Stimulated activated CD8-positive, alpha-beta memory T cell treated with anti-CD3 and anti-CD28 coated beads, Interleukin-15, amount 100 ng/mL, for 24 hours (primary cell): ENCODE measurements around the gene SDF4.
"Not testable (repeated sequence)": the region's sequence is repeated elsewhere in the genome, so short reads cannot be mapped to it uniquely, and the experiment has no call there.

Source experiments
- DNase-seq: peaks from one replicate; pipeline ENCODE4 v3.0.0-alpha.2; 2020; ENCODE audit warnings: low read depth

SDF4 gene

GRCh38 chr1:1199141-1199960 lies 32.5 kb downstream of the SDF4 start:
- DNase-seq, result no peak

DNA sequence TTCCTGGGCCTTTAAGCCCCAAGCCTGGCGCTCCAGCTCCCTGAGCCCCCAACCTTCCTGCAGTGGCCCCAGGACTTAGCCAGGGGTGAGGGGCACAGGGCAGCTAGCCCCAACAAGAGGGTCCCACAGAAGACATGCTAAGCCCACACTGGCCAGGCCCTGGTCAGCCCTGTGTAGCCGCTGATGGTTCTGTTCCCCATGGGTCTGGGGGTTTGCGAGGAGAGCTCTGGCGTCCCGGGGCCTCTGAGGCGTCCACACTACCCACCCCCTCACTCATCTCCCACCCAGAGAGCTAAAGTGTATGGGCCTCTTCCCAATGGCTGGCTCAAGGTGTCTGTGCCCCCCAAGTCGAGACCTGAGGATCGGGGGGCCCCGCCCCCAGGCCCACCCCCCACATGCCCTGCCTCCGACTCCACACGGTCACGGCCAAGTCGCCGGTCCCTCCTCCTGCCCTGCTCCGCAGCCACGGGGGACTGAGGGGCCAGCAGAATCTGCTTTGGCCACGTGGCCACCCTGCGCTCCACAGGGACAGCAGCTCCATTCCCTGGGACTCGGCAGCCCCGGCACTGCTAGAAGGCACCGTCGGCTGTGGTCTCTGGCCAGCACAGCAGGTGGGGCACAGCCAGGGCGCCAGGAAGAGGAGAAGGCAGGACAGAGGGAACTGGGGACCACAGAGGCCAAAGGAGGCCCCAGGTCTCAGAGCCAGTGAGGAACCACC lies 33.2 kb downstream of the SDF4 start:
- no peak for DNase-seq

DNA sequence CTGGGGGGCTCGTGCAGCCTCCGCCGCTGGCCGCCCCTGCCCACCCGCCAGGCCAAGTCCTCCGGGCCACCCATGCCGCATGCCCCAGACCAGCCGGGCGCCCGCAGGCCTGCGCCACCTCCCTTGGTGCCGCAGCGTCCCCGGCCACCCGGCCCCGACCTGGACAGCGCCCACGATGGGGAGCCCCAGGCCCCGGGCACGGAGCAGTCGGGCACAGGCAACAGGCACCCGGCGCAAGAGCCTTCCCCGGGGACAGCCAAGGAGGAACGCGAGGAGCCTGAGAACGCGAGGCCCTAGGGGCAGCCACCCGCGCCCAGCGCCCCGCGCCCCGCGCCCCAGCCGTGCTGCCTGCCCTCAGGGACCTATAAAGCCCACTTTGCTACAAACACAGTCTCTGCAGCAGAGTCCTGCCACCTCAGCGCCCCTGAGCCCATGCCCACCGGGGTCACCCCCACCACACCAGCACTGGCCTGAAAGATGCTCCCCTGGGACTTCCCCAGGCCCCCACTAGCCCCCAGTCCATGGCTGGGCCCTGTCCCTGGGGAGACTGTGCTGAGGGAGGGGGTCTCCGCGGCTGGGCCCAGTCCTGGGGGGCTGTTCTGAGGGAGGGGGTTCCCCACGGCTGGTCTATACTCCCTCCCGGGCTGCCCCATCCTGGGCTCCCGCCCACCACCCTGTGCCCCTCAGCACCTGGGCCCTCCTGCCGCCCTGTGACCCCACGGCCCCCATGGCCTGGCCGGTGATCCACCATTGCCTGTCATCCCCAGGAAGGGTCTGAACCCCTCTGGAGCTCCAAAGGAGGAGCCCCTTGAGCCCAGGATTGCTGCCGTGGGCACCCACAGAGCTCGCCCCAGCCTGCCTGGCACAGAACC lies 34.0 kb downstream of the SDF4 start:
- DNase-seq, result no peak

DNA sequence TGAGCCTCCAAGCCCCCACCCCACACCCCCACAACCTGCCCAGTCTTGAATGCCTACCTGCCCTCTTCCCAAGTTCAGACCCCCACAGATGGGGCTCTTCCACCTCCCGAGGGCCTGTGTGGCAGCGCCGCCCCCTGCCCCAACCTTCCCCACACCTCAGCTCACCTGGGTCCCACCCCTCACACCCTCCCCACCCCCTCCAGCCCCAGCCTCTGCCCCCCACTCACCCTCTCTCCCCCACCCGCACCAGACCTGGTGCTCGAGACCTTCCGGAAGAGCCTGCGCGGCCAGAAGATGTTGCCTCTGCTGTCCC lies 34.7 kb downstream of the SDF4 start:
- DNase-seq, result no peak

- no peak for DNase-seq
These were observed 35.2 kb downstream of the SDF4 start for GRCh38 chr1:1196431-1197187.

DNA sequence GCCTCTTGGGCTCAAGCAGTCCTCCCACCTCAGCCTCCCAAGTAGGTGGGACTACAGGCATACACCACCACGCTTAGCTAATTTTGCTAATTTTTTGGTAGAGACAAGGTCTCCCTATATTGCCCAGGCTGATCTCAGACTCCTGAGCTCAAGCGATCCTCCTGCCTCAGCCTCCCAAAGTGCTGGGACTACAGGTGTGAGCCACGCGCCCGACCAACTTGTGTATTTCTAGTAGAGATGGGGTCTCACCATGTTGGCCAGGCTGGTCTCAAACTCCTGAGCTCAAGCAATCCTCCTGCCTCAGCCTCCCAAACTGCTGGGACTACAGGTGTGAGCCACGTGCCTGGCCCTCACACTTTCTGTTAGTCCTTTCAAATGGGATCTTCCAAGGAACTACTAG lies 36.1 kb downstream of the SDF4 start:
- not testable (repeated sequence) for DNase-seq

GRCh38 chr1:1194723-1195122 lies 37.1 kb downstream of the SDF4 start:
- no peak for DNase-seq

DNA sequence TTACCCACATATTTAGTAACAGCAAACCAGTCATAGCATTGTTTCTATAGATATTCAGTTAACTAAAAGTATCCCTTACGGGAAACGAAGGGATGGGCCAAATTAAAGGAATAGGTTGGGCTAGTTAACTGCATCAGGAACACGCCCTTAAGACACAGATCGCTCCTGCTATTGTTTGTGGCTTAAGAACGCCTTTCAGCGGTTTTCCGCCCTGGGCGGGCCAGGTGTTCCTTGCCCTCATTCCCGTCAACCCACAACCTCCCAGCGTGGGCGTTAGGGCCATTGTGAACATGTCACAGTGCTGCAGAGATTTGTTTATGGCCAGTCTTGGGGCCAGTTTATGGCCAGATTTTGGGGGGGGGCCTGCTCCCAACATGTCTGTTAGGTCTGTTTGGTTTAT lies 40.1 kb downstream of the SDF4 start:
- DNase-seq, result no peak

DNA sequence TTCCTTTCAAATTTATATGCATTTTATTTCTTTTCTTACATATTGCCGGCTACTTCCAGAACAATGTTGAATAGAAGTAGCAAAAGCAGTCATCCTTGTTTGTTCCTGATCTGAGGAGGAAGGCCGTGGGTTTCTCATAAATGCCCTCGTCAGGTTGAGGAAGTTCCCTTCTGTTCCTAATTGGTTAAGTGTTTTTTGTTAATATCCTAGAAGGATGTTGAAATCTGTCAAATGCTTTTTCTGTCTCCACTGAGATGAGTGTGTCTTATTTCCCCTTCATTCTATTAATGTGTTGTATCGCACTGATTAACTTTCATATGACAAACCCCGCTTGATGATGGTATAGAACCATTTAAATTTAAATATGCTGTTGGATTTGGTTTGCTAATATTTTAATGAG lies 42.7 kb downstream of the SDF4 start:
- DNase-seq, result no peak

- no peak for DNase-seq
These were observed 43.9 kb downstream of the SDF4 start for GRCh38 chr1:1187938-1188337.

- DNase-seq, result no peak
These were observed 46.6 kb downstream of the SDF4 start for GRCh38 chr1:1185101-1185765.

- no peak for DNase-seq
These were observed 47.7 kb downstream of the SDF4 start for GRCh38 chr1:1183833-1184775.

DNA sequence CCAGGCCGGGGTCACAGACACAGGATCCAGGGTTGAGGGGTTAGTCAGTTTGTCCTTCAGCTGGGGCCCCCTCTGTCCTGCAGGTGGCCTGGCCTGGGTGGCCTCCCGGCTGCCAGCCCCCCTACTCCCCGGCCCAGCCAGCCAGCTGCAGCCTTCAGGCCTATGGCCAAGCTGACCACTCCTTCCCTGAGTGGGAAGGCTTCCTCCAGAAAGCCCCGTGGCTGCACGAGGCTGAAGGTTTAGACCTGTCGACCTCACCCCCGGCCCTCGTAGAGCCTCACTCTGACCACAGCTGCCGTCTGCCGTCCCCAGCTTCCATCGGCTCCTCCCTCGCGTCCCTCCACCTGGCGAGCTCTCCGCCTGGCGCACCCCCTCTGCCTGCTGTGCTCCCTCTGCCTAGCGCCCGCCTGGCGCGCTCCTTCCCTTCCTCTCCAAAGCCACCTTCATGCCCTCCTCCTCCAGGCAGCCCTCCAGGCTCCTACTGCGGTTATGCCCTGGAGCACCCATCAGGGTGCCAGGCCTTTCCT lies 48.5 kb downstream of the SDF4 start:
- no peak for DNase-seq

DNA sequence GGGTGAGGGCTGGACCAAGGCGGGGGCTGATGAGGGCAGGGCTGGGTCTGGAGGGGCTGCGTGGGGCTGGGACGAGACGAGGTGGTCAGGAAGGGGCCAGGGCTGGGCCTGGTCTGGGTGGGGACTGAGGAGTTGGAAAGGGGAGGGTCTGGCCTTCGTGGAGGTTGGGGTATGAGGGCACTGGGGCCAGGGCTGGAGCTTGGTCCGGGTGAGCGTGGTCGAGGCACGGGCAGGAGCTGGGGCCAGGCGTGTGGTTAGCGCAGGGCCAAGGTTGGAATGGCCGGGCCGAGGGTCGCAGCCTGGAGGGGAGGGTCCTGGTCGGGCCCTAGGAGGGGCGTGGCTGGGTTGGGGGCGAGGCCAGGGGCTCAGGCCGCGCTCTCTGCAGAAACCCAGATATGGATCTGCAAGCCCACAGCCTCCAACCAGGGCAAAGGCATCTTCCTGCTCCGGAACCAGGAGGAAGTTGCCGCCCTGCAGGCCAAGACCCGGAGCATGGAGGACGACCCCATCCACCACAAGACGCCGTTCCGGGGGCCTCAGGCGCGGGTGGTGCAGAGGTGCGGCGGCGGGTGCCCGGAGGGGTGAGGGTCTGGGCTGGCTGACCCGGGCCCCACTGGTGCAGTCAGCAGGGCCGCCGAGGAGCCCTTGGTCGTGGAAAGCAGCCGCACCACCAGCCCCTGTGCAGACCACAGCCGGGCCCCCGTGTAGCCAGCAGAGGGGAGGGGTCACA lies 49.1 kb downstream of the SDF4 start:
- DNase-seq, result no peak

DNA sequence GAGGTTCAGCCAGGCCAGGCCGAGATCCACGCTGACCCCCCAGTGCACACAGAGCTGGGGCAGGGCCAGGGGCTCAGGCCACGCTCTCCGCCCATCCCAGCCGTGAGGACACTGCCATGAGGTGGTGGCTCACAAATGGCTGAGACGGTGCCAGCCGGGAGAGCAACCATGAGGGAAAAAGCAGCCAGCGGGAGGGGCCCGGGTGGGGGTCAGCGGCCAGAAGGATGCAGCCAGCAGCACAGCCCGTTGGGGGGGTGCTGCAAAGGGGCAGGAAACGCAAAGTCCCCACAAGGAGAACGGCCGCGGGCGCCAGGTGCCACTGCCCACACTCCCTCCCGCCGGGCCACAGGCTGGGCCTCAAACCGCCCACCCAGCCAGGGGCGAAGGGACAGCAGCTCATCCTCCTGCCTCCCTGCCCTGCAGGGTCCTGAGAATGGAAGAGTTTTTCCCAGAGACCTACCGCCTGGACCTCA lies 49.8 kb downstream of the SDF4 start:
- no peak for DNase-seq

GRCh38 chr1:1181129-1181937 lies 50.5 kb downstream of the SDF4 start:
- DNase-seq, result no peak

DNA sequence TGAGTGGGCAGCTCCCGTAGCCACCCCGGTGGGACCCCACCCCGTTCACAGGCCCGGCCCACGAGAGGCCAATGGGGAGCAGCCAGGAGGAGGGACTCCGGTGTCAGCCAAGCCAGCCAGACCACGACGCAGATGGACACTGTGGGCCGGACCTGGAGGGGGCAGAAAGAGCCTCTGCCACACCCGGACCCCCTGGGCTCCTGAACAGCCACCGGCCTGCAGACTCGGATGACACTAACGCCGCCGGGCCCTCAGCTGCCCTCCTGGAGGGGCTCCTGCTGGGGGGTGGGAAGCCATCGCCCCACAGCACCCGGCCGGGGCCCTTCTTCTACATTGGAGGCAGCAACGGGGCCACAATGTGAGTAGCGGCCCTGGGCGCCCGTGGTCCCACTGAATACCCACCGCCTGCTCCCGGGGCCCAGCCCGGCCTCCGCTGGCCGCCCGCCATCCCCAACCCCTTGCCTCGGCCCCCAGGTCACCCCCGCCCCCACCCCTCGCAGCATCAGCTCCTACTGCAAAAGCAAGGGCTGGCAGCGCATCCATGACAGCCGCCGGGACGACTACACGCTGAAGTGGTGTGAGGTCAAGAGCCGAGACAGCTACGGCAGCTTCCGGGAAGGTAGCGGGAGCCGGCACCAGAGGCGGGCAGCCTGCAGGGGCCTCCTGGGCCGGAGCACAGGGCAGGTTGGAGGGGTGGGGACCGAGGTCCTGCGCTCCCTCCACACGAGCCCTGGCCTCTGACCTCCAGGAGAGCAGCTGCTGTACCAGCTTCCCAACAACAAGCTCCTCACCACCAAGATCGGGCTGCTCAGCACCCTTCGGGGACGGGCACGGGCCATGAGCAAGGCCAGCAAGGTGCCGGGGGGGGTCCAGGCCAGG lies 51.6 kb downstream of the SDF4 start:
- no peak for DNase-seq
